DND-41 (cell line): Measurements from ENCODE around the gene DYRK1A.
"Not testable (repeated sequence)": the region's sequence is repeated elsewhere in the genome, so short reads cannot be mapped to it uniquely, and the experiment has no call there.

Experiments used
- ATAC-seq: fragments of 200-7000 bp; cut with Tn5 transposase; 3 replicates; pipeline ENCODE4 v1.9.1; 2021; ENCODE audit warnings: low read depth; ENCODE audit not compliant: insufficient read depth
- DNase-seq: peaks from one replicate; pipeline ENCODE4 v3.0.0-alpha.2; 2020
- H2AFZ ChIP-seq: 2 replicates; pipeline ENCODE4 v1.6.0; 2012; ENCODE audit warnings: low read depth, low read length
- H3K27ac ChIP-seq: 2 replicates; pipeline ENCODE4 v1.5.1; 2012; ENCODE audit warnings: low read length, inconsistent platforms
- H3K27me3 ChIP-seq: fragments of 200-600 bp; sonication (generic); 2 replicates; pipeline ENCODE4 v1.6.0; 2012; ENCODE audit warnings: low read length, mild to moderate bottlenecking, inconsistent platforms; ENCODE audit not compliant: insufficient read depth, poor library complexity
- H3K36me3 ChIP-seq: 2 replicates; pipeline ENCODE4 v1.5.1; 2012; ENCODE audit warnings: low read length, inconsistent platforms; ENCODE audit not compliant: insufficient read depth
- H3K4me1 ChIP-seq: 2 replicates; pipeline ENCODE4 v1.5.1; 2012; ENCODE audit warnings: mild to moderate bottlenecking, low read length; ENCODE audit not compliant: insufficient read depth
- H3K4me2 ChIP-seq: 2 replicates; pipeline ENCODE4 v1.6.0; 2012; ENCODE audit warnings: mild to moderate bottlenecking, moderate library complexity, low read length, inconsistent platforms; ENCODE audit not compliant: insufficient read depth
- H3K4me3 ChIP-seq, 2 experiments: fragments of 200-600 bp in 1 of 2; shearing (Covaris generic) in 1 of 2; 2 replicates each; pipeline ENCODE4 v1.5.1; 2012 to 2016; ENCODE audit warnings: inconsistent platforms in 2 of 2, low read length in 2 of 2, mild to moderate bottlenecking in 2 of 2, low read depth in 1 of 2, moderate library complexity in 1 of 2
- H3K79me2 ChIP-seq: 2 replicates; pipeline ENCODE4 v1.6.0; 2012; ENCODE audit warnings: low read length, inconsistent platforms; ENCODE audit not compliant: insufficient read depth
- H3K9ac ChIP-seq: 2 replicates; pipeline ENCODE4 v1.6.0; 2012; ENCODE audit warnings: low read depth, mild to moderate bottlenecking, inconsistent platforms, low read length, moderate library complexity
- H3K9me3 ChIP-seq: 2 replicates; pipeline ENCODE4 v1.5.1; 2012; ENCODE audit warnings: low read length, moderate library complexity, mild to moderate bottlenecking, inconsistent platforms; ENCODE audit not compliant: insufficient read depth, severe bottlenecking
- H4K20me1 ChIP-seq: 2 replicates; pipeline ENCODE4 v1.6.0; 2012; ENCODE audit warnings: low read length; ENCODE audit not compliant: insufficient read depth
- CTCF ChIP-seq: IDR thresholded peaks from 2 replicates; pipeline ENCODE4 v1.5.1; 2012; ENCODE audit warnings: borderline replicate concordance, low read length, moderate library complexity, mild to moderate bottlenecking; ENCODE audit not compliant: poor library complexity, severe bottlenecking; ENCODE audit errors: extremely low read depth
- EZH2 ChIP-seq: IDR thresholded peaks from 3 replicates; pipeline ENCODE4 v1.6.1; 2012; ENCODE audit warnings: borderline replicate concordance, low read depth, mild to moderate bottlenecking, moderate library complexity, low read length, inconsistent platforms; ENCODE audit not compliant: severe bottlenecking

Gene DYRK1A

DNA sequence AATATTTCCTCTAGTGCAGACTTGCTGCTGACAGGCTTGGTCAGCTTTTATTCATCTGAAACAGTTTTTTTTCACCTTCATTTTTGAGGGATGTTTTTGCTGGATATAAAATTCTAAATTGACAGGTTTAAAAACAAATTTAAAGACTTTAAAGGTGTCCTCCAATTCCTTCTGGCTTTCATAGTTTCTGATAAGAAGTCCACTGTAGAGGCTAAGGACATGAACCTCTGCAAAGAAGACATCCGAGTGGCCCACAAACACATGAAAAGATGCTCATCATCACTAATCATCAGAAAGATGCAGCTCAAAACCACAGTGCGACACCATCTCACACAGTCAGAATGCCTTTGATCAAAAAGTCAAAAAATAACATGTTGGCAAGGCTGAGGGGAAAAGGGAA is 42.0 kb upstream of the DYRK1A start:
- H3K4me2 ChIP-seq: no peak overlapping the region
- no peak overlapping the region for H2AFZ ChIP-seq
- H3K4me3 ChIP-seq: no peak overlapping the region
- no peaks in the 10 kb centered on the region for H3K79me2 ChIP-seq
- no peak overlapping the region for H3K27ac ChIP-seq
- no peak overlapping the region for H3K9ac ChIP-seq
- DNase-seq (no peak), ATAC-seq (no peak)
- no peaks in the 10 kb centered on the region for H3K9me3 ChIP-seq
- no peaks in the 10 kb centered on the region for H4K20me1 ChIP-seq
- H3K36me3 ChIP-seq: no peaks in the 10 kb centered on the region
- peaks cover 4% of the 10 kb centered on the region for H3K27me3 ChIP-seq
- no peaks in the 10 kb centered on the region for H3K4me1 ChIP-seq
- TF ChIP-seq CTCF (no peak), EZH2 (no peak)

DNA sequence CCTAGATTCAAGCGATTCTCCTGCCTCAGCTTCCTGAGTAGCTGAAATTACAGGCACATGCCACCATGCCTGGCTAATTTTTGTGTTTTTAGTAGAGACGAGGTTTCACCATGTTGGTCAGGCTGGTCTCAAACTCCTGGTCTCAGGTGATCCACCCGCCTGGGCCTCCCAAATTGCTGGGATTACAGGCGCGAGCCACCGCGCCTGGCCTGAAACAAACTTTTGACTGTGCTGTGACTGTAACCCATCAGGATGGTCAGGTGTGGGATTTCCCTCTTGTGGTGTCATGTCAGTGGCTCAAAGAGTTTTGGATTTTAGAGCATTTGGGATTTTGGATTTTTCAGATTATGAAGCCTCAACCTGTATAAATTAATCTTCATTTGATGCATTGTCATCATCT is 38.4 kb upstream of the DYRK1A start:
- ATAC-seq, H4K20me1 ChIP-seq, H3K27ac ChIP-seq, H3K4me2 ChIP-seq, H3K9me3 ChIP-seq, H3K9ac ChIP-seq, H3K36me3 ChIP-seq, H3K79me2 ChIP-seq, H2AFZ ChIP-seq, H3K4me3 ChIP-seq, H3K27me3 ChIP-seq, DNase-seq, H3K4me1 ChIP-seq: not testable (repeated sequence)

GRCh38 chr21:37331411-37331810 is 35.2 kb upstream of the DYRK1A start:
- DNase-seq: no peak
- H3K4me2 ChIP-seq: no peak overlapping the region
- no peak for TF ChIP-seq EZH2
- TF ChIP-seq CTCF: no peak
- no peak overlapping the region for H3K4me3 ChIP-seq
- ATAC-seq: no peak
- H3K36me3 ChIP-seq: no peaks in the 10 kb centered on the region
- H3K9me3 ChIP-seq: no peaks in the 10 kb centered on the region
- no peaks in the 10 kb centered on the region for H4K20me1 ChIP-seq
- no peak overlapping the region for H3K27ac ChIP-seq
- peaks cover 3% of the 10 kb centered on the region for H3K27me3 ChIP-seq
- no peaks in the 10 kb centered on the region for H3K79me2 ChIP-seq
- H3K9ac ChIP-seq: no peak overlapping the region
- no peaks in the 10 kb centered on the region for H3K4me1 ChIP-seq
- no peak overlapping the region for H2AFZ ChIP-seq

DNA sequence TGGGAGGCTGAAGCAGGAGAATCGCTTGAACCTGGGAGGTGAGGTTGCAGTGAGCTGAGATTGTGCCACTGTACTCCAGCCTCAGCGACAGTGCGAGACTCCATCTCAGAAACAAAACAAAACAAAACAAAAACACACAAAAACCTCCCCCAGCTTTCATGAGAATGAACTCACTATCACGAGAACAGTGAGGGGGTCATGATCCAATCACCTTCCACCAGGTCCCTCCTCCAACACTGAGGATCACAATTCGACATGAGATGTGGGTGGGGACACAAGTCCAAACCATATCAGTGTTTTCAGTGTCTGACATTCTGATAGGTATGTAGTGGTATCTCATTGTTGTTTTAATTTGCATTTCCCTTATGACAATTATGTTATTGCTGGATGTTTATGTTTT is 31.5 kb upstream of the DYRK1A start:
- Histone ChIP-seq H3K79me2 (no peaks in the 10 kb centered on the region), H3K27me3 (peaks cover 5% of the 10 kb centered on the region), H3K4me3 (no peak overlapping the region), H3K36me3 (no peaks in the 10 kb centered on the region), H4K20me1 (no peaks in the 10 kb centered on the region), H2AFZ (no peak overlapping the region), H3K4me1 (no peaks in the 10 kb centered on the region), H3K9ac (no peak overlapping the region), H3K4me2 (no peak overlapping the region), H3K9me3 (no peaks in the 10 kb centered on the region), H3K27ac (no peak overlapping the region)
- TF ChIP-seq CTCF (no peak), EZH2 (no peak)
- ATAC-seq (no peak), DNase-seq (no peak)
